OCI-LY3 (cell line): ENCODE data around the gene KCNQ1.

ENCODE experiments used
- H2AFZ ChIP-seq: fragments of 200-600, 300-600 bp; shearing (Covaris generic); 2 replicates; pipeline ENCODE4 v1.6.0; 2014; ENCODE audit warnings: antibody characterized with exemption, low read depth, low read length
- H3K27ac ChIP-seq: fragments of 200-600, 300-600 bp; sonication (generic); 2 replicates; pipeline ENCODE4 v1.5.1; 2014; ENCODE audit warnings: mild to moderate bottlenecking, low read length, moderate library complexity, mixed read lengths
- H3K27me3 ChIP-seq: fragments of 200-600, 300-600 bp; sonication (generic); 2 replicates; pipeline ENCODE4 v1.6.1; 2014; ENCODE audit warnings: low read depth, low read length, mixed read lengths
- H3K36me3 ChIP-seq: fragments of 200-600, 300-600 bp; sonication (generic); replicated peaks from 2 replicates; pipeline ENCODE3; 2014; ENCODE audit warnings: low read depth, low read length, mixed read lengths
- H3K4me1 ChIP-seq: fragments of 300-600, 200-600 bp; sonication (generic); 2 replicates; pipeline ENCODE4 v1.6.1; 2014; ENCODE audit warnings: low read length, mixed read lengths
- H3K4me2 ChIP-seq: fragments of 200-600, 300-600 bp; sonication (generic); 2 replicates; pipeline ENCODE4 v1.6.1; 2014; ENCODE audit warnings: low read length, mixed read lengths
- H3K4me3 ChIP-seq: fragments of 300-600, 200-600 bp; sonication (generic); 2 replicates; pipeline ENCODE4 v1.5.1; 2014; ENCODE audit warnings: antibody characterized with exemption, mild to moderate bottlenecking, low read length, moderate library complexity
- H3K79me2 ChIP-seq: fragments of 300-600, 200-600 bp; shearing (Covaris generic); 2 replicates; pipeline ENCODE4 v1.6.1; 2014; ENCODE audit warnings: mild to moderate bottlenecking, low read length, mixed read lengths
- H3K9ac ChIP-seq: fragments of 300-600, 200-600 bp; shearing (Covaris generic); 2 replicates; pipeline ENCODE4 v1.6.0; 2014; ENCODE audit warnings: mild to moderate bottlenecking, low read length, moderate library complexity
- H3K9me3 ChIP-seq: fragments of 200-600, 300-600 bp; shearing (Covaris generic); 2 replicates; pipeline ENCODE4 v1.6.1; 2014; ENCODE audit warnings: low read length, mixed read lengths; ENCODE audit not compliant: insufficient read depth
- H4K20me1 ChIP-seq: fragments of 200-600, 300-600 bp; sonication (generic); 2 replicates; pipeline ENCODE4 v1.6.1; 2016; ENCODE audit warnings: low read length, mixed read lengths; ENCODE audit not compliant: insufficient read depth
- CTCF ChIP-seq: fragments of 200-600, 300-600 bp; sonication (generic); IDR thresholded peaks from 2 replicates; pipeline ENCODE4 v1.5.1; 2014; ENCODE audit warnings: antibody characterized with exemption, low read length, low read depth
- EZH2phosphoT487 ChIP-seq: fragments of 200-600 bp; shearing (Covaris generic); IDR thresholded peaks from 2 replicates; pipeline ENCODE4 v1.6.1; 2018; ENCODE audit warnings: antibody characterized with exemption, mixed run types, low read depth

Gene KCNQ1

GRCh38 chr11:2526808-2527381 lies 82.1 kb downstream of the KCNQ1 start:
- Histone ChIP-seq H3K36me3 (no peaks in the 10 kb centered on the region), H3K9ac (peak overlapping the region; percentile 37; the same call in 1 of the 2 replicates), H3K9me3 (no peaks in the 10 kb centered on the region), H3K4me3 (peak overlapping the region; percentile 57), H3K27ac (no peak overlapping the region), H3K27me3 (no peaks in the 10 kb centered on the region; the same call in 1 of the 2 replicates), H4K20me1 (no peaks in the 10 kb centered on the region), H2AFZ (no peak overlapping the region; the same call in 1 of the 2 replicates), H3K79me2 (no peaks in the 10 kb centered on the region), H3K4me1 (peaks cover 10% of the 10 kb centered on the region; the same call in 1 of the 2 replicates), H3K4me2 (peak overlapping the region; percentile 75)
- TF ChIP-seq EZH2phosphoT487 (no peak), CTCF (peak; percentile 47)

GRCh38 chr11:2527621-2528291 lies 82.9 kb downstream of the KCNQ1 start:
- Histone ChIP-seq H3K4me1 (peaks cover 10% of the 10 kb centered on the region; the same call in 1 of the 2 replicates), H3K9me3 (no peaks in the 10 kb centered on the region), H2AFZ (no peak overlapping the region), H3K4me2 (0 out of 2 replicates have a peak overlapping the region, but pooled peaks have one; percentile 75), H3K27ac (no peak overlapping the region), H3K4me3 (no peak overlapping the region), H4K20me1 (no peaks in the 10 kb centered on the region), H3K36me3 (no peaks in the 10 kb centered on the region), H3K79me2 (no peaks in the 10 kb centered on the region), H3K27me3 (no peaks in the 10 kb centered on the region; the same call in 1 of the 2 replicates), H3K9ac (no peak overlapping the region)
- TF ChIP-seq EZH2phosphoT487 = no peak
- no peak for TF ChIP-seq CTCF

GRCh38 chr11:2528301-2529050 lies 83.7 kb downstream of the KCNQ1 start:
- no peak overlapping the region for H3K27ac ChIP-seq
- no peaks in the 10 kb centered on the region for H3K9me3 ChIP-seq
- H2AFZ ChIP-seq = no peak overlapping the region
- peaks cover 16% of the 10 kb centered on the region for H3K4me1 ChIP-seq
- H3K79me2 ChIP-seq = no peaks in the 10 kb centered on the region
- H3K36me3 ChIP-seq = no peaks in the 10 kb centered on the region
- no peak overlapping the region for H3K9ac ChIP-seq
- H3K27me3 ChIP-seq = no peaks in the 10 kb centered on the region; the same call in 1 of the 2 replicates
- no peak for TF ChIP-seq EZH2phosphoT487
- no peak for TF ChIP-seq CTCF
- no peak overlapping the region for H3K4me2 ChIP-seq
- no peak overlapping the region for H3K4me3 ChIP-seq
- no peaks in the 10 kb centered on the region for H4K20me1 ChIP-seq

GRCh38 chr11:2529173-2529572 lies 84.4 kb downstream of the KCNQ1 start:
- Histone ChIP-seq H2AFZ (no peak overlapping the region), H3K9me3 (no peaks in the 10 kb centered on the region), H3K9ac (no peak overlapping the region), H3K79me2 (no peaks in the 10 kb centered on the region), H4K20me1 (no peaks in the 10 kb centered on the region), H3K36me3 (no peaks in the 10 kb centered on the region), H3K4me3 (no peak overlapping the region), H3K4me1 (peaks cover 17% of the 10 kb centered on the region), H3K27ac (no peak overlapping the region), H3K4me2 (no peak overlapping the region), H3K27me3 (no peaks in the 10 kb centered on the region; the same call in 1 of the 2 replicates)
- TF ChIP-seq CTCF = no peak
- TF ChIP-seq EZH2phosphoT487 = no peak
